SJCRH30 (cell line): Measurements from ENCODE around the gene NLGN4X. TPM values are rescaled to one million over a fixed set of nuclear protein-coding genes. Genes with fewer than 3 reads are reported as not detected.

Experiments used
- DNase-seq, 2 experiments: peaks; one replicate each; pipeline ENCODE4 v3.0.0-alpha.2; 2015 to 2020
- H3K27ac ChIP-seq: fragments of 250-450 bp; sonication (Bioruptor Pico); 2 replicates; pipeline ENCODE4 v1.5.1; 2020; ENCODE audit warnings: mild to moderate bottlenecking, moderate library complexity
- H3K27me3 ChIP-seq: fragments of 250-450 bp; sonication (Bioruptor Pico); 2 replicates; pipeline ENCODE4 v1.5.1; 2020; ENCODE audit warnings: mild to moderate bottlenecking, moderate library complexity
- H3K36me3 ChIP-seq: fragments of 250-450 bp; sonication (Bioruptor Pico); 2 replicates; pipeline ENCODE4 v1.5.1; 2020; ENCODE audit warnings: mild to moderate bottlenecking, moderate library complexity
- H3K4me1 ChIP-seq: fragments of 250-450 bp; sonication (Bioruptor Pico); 2 replicates; pipeline ENCODE4 v1.5.1; 2020; ENCODE audit warnings: mild to moderate bottlenecking, moderate library complexity
- H3K4me3 ChIP-seq: fragments of 250-450 bp; sonication (Bioruptor Pico); 2 replicates; pipeline ENCODE4 v1.5.1; 2020; ENCODE audit warnings: mild to moderate bottlenecking, moderate library complexity
- H3K9me3 ChIP-seq: fragments of 250-450 bp; sonication (Bioruptor Pico); replicated peaks from 2 replicates; pipeline ENCODE4 v1.5.1; 2020; ENCODE audit warnings: mild to moderate bottlenecking, moderate library complexity
- total RNA-seq: library from RNA; depleted of rRNA; stranded (reverse); fragments of >200 nt; shearing (Covaris generic); gene quantifications from 2 replicates; pipeline ENCODE4 v1.2.3, GENCODE V29; 2014; rRNA removed

Gene NLGN4X
- total RNA-seq = 0.79 and 1.7 TPM in 2 replicates

DNA sequence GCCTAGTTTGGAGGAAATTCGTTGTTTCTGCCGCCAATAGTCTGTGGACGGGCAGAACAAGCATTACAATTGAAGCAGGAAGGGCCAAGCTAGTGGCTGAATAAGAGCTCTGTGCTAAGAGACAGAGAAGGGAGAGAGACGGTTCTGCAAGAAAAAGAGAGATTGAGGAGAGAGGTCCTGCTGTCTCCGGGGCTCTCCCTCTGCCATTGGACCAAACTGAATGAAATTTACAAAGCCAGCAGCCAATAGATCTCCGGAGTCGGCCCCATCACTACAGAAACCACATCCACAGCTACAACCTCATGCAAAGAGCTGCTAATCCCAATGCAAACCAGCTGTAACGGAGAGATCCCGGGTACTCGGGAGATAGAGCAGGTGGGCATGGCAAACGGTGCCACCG, at the start of gene NLGN4X:
Gene NLGN4X (minus strand): TSS at position 148 of the 400 bp plus-strand sequence. CDS start 77,401 bp downstream, outside the sequence.
- H3K4me3 ChIP-seq = no peak within 1 kb of the TSS
- no peaks in the 10 kb centered on the region for H3K36me3 ChIP-seq
- H3K27me3 ChIP-seq = no peaks in the 10 kb centered on the region
- H3K9me3 ChIP-seq = no peaks in the 10 kb centered on the region
- no peak within 1 kb of the TSS for H3K27ac ChIP-seq
- no peak for DNase-seq
- no peaks in the 10 kb centered on the region for H3K4me1 ChIP-seq

DNA sequence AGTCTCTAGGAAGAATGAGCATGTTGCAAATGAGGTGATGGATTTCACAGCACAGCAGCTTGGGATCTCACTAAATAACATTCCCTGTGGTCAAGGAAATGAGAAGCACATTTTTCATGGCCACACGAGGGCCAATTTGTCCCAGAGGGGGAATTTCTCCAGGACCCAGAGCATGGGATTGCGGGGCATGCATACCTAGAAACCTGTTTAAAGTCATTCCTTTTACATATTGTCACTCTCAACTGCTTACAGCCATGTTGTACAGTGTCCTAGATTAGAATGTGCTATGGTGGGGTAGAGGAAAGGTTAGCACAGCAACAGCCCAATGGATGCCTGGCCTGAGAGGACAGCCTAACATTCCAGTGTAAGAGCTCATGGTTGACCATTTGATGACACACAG, 37.4 kb upstream of the NLGN4X start:
- Histone ChIP-seq H3K4me1 (no peaks in the 10 kb centered on the region), H3K4me3 (no peak overlapping the region), H3K27ac (no peak overlapping the region), H3K36me3 (no peaks in the 10 kb centered on the region), H3K9me3 (no peaks in the 10 kb centered on the region), H3K27me3 (no peaks in the 10 kb centered on the region)
- DNase-seq = no peak

DNA sequence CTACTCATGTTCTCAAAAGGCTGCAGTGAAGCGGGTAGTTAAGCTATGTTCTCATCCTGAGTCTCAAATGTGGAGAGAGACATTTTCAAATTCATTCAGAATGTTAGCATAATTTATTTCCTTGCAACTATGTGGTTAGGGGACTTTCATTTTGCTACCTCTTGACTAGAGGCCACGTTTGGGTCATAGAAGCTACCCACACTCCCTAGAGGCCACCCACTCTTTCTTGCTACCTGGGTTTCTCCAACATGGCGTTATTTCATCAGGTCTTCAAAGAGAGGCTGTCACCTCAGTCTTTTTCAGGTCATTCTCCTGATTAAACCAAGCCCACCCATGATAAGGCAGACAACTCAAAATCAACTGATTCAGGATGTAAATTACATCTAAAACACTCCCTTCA, 34.3 kb upstream of the NLGN4X start:
- H3K27ac ChIP-seq = no peak overlapping the region
- no peak for DNase-seq

DNA sequence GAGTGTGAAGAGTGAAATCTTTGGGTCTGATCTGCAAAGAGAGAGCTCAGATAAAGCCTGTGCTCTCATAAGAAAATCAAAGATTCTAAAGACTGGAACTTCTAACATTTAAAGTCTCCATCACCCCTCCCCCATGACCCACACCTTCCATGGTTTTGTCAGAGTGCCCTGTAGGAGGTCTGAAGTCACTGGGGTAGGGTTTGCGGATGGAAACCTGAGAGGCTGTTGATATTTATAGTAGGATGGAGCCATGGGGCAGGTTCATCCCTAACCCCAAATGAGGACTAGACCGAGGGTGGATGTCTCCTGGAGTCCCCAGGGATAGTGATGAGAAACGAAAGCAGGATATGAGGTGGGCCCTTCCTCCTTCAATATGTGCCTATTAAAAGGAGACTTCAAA, 28.4 kb upstream of the NLGN4X start:
- no peak overlapping the region for H3K27ac ChIP-seq
- H3K9me3 ChIP-seq = no peaks in the 10 kb centered on the region
- H3K4me3 ChIP-seq = no peak overlapping the region
- H3K27me3 ChIP-seq = no peaks in the 10 kb centered on the region
- no peaks in the 10 kb centered on the region for H3K36me3 ChIP-seq
- DNase-seq = no peak
- no peaks in the 10 kb centered on the region for H3K4me1 ChIP-seq

More for the DNA sequence above, 34.3 kb upstream of the NLGN4X start:
- H3K4me1 ChIP-seq = no peaks in the 10 kb centered on the region
- no peaks in the 10 kb centered on the region for H3K36me3 ChIP-seq
- H3K9me3 ChIP-seq = no peaks in the 10 kb centered on the region
- no peaks in the 10 kb centered on the region for H3K27me3 ChIP-seq
- no peak overlapping the region for H3K4me3 ChIP-seq

DNA sequence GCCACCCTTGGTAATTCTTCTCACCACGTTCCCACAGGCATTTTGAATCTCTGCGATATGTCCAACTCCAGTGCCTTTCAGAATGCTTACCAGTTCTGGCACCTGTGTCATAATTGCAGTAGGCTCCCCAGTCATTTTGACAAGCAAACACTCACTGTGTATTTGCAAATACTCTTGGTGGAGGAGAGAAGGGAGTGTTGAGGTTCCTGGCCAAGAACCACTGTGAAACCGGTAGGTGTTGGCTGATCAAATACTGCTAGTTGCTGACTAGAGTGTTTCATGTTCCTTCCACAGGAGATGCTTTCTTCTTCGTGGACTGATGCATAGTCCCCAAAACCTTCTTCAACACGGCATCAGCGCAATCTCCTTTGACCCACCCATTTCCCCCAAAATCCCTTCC, 16.0 kb upstream of the NLGN4X start:
- H3K36me3 ChIP-seq = no peaks in the 10 kb centered on the region
- no peak for DNase-seq
- H3K9me3 ChIP-seq = no peaks in the 10 kb centered on the region
- H3K4me1 ChIP-seq = no peaks in the 10 kb centered on the region
- no peaks in the 10 kb centered on the region for H3K27me3 ChIP-seq
- H3K27ac ChIP-seq = no peak overlapping the region
- H3K4me3 ChIP-seq = no peak overlapping the region

DNA sequence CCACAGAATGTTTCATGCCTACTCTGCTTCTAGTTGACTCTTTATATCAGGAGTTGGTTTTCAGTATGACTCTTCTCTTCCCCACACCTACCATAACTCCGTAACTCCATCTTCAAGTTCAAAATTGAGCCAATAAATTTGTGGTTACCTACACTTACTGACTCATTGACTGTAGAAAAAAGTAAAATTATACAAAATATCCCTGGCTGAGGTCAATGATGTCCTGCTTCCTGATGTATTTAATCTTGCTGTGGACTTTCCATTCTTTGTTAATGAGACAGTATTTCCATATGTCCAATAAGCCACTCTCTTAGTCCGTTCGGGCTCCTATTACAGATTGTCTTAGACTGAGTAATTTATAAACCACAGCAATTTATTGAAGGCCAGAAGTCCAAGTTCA, 9.9 kb upstream of the NLGN4X start:
- Histone ChIP-seq H3K4me1 (no peaks in the 10 kb centered on the region), H3K4me3 (no peak overlapping the region), H3K9me3 (no peaks in the 10 kb centered on the region), H3K27me3 (no peaks in the 10 kb centered on the region), H3K36me3 (no peaks in the 10 kb centered on the region), H3K27ac (no peak overlapping the region)
- DNase-seq = no peak

DNA sequence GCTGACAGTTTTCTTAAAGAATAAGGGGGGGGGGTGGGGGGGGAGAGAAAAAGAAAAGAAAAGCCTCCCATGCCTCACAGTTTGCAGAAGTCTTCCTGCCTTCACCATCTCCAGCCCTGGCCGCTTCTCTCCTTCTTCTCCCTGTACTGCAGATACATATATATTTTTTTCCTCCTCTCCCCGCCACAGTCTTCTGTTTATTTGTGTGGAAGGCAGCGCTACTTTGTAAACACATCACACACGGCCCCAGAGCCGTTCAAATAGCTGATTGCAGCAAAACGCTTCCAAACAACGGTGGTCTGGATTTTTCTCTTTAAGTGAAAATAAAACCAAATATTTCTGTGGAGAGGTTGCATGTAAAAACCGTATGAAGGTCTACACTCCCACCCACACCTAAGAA, 732 bp downstream of the NLGN4X start:
- Histone ChIP-seq H3K4me3 (no peak overlapping the region), H3K4me1 (no peaks in the 10 kb centered on the region), H3K27me3 (no peaks in the 10 kb centered on the region), H3K9me3 (no peaks in the 10 kb centered on the region), H3K36me3 (no peaks in the 10 kb centered on the region), H3K27ac (no peak overlapping the region)
- DNase-seq = no peak

DNA sequence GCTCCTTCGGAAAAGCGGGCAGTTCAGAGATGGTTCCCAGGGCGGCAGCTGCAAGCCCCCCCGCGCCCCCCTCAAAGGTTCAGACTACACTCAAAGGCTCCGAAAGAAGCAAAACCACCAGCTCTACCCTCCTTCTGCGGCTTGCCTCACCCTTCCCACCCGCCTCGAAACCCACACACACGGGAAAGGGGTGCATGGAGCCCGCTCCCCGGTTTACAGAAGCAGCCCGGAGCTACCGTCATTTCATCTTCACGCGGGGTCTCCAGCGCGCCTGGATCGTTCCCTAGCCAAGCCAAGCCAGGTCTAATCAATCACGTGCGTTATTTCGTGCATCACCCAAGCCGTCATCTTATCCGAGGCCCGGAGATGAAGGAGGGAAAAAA, 1.2 kb downstream of the NLGN4X start:
- Histone ChIP-seq H3K27ac (no peak overlapping the region), H3K4me3 (peak overlapping the region; percentile 43), H3K36me3 (no peaks in the 10 kb centered on the region)

DNA sequence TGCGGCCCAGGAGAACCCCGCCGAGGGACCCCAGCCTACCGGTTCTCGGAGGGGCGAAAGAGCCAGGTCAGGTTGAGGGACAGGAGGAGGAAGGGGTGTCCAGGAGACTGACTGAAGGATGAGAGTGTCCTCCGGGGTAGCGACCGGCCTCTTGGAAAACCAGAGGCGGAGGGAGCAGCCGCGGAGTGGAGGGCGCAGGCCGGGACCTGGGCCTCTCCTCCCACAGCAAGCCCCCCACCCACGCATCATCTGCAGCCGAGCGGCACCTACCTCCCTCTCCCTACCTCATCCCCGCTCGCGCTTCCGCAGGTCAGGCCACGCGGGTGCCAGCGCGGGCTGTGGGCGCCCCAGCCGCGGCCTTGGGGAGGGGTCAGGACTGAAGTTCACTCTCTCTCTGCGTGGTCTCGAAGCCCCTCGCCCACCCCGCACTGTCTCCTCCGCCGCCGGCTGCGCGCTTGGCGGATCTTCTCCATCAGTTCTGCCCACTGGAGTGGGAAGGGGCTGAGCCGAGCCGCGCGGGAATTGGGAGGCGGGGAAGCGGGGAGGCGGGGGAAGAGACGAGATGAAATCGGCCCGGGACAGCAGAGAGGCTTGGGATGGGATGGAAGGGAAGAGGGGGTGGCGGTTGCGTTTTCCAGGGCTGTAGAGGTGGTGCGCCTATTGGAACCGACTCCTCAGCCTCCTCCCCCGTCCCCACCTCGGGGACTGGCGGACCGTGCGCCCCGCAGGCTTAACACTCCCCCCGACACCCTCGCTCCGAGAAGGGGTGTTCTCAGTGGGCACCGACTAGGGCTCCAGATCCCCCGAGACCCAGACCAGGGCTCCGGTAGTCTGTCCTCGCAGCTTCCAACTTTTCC, 1.8 kb downstream of the NLGN4X start:
- Histone ChIP-seq H3K36me3 (no peaks in the 10 kb centered on the region), H3K4me3 (peak overlapping the region; percentile 43), H3K27me3 (no peaks in the 10 kb centered on the region), H3K9me3 (no peaks in the 10 kb centered on the region), H3K27ac (no peak overlapping the region), H3K4me1 (no peaks in the 10 kb centered on the region)
- no peak for DNase-seq

More for the DNA sequence above, 1.2 kb downstream of the NLGN4X start:
- Histone ChIP-seq H3K4me1 (no peaks in the 10 kb centered on the region), H3K27me3 (no peaks in the 10 kb centered on the region), H3K9me3 (no peaks in the 10 kb centered on the region)
- no peak for DNase-seq

DNA sequence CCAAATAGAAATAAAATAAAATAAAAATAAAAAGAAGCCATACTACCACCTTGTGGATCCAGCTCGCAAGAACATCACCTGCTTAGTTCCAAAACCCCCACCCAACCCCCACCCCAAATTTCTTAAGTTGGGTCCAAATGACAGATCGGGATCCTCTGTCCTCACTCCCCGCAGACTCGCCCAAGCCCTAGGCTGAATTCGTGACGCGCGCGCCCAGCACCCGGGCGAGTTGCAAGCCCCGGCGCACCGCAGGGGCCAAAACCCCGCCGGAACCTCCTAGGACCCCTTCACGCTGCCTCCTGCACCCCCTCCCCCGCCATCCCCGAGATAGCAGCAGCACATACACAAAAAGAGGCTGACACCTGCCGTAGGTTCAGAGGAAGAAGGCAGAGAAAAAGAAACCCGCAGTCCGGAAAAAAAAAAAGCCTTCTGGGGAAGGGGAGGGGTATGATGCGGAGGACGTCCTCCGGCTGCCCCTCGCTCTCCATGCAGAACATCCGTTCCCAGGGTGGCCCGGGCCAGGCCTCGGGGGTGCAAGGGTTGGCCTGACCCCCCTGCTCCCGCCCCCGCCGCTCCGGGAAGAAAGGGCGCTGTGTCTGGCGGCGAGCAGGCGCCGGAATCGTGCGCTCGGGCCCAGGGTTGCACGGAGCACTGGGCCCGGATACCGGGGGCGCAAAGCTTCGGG, 2.6 kb downstream of the NLGN4X start:
- Histone ChIP-seq H3K4me3 (peak overlapping the region; percentile 43), H3K27me3 (no peaks in the 10 kb centered on the region), H3K9me3 (no peaks in the 10 kb centered on the region), H3K4me1 (no peaks in the 10 kb centered on the region), H3K36me3 (no peaks in the 10 kb centered on the region), H3K27ac (no peak overlapping the region)
- DNase-seq = no peak

DNA sequence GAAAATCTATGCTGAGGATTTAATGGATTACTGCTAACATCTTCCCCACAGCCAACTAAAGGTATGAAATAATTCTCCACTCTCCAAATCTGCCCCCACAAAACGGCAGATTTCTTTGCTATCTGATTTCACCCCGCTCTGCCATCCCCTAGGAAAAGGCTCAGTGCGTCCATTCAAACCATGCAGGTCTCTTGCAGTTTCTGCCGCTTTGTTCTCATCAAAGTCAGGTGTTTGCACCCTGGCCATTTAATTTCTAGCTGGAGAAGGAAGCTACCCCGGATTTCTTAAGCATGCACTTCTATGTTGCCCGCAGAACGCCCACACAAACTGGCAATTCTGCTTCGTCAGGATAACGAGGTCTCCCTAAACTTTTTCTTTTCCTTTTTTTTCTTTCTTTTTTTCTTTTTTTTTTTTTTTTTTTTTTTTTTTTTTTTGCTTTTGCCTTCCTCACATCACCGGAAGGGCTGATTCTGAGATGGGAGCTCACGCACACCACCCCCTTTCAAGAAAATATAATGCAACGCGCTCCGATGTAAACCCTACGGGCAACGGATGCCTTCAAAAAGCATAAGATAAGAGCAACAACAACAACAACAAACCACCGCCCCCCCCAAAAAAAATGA, 3.3 kb downstream of the NLGN4X start:
- no peaks in the 10 kb centered on the region for H3K4me1 ChIP-seq
- DNase-seq = no peak
- H3K4me3 ChIP-seq = no peak overlapping the region
- no peaks in the 10 kb centered on the region for H3K36me3 ChIP-seq
- H3K27me3 ChIP-seq = no peaks in the 10 kb centered on the region
- H3K9me3 ChIP-seq = no peaks in the 10 kb centered on the region
- H3K27ac ChIP-seq = no peak overlapping the region

DNA sequence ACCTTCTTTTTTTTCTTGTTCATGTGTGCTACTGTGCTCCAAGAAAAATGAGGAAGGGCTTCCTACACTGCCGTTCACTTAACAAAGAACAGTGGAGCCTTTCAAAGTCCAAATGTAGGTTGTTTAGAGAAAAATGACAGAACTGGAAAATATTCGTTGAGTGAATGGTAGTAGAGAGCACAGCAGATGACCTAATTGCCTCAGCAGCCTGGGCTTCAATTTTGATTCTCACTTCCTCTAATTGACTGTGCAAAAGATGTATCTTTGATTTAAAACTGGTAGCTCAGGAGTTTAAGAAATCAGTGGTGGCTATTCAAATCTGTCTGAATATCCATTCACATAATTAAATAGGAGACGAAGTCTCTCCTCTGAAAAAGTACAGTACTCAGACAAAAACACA, 5.2 kb downstream of the NLGN4X start:
- H3K4me1 ChIP-seq = no peaks in the 10 kb centered on the region
- no peak overlapping the region for H3K4me3 ChIP-seq
- DNase-seq = no peak
- no peaks in the 10 kb centered on the region for H3K9me3 ChIP-seq
- no peaks in the 10 kb centered on the region for H3K36me3 ChIP-seq
- no peak overlapping the region for H3K27ac ChIP-seq
- H3K27me3 ChIP-seq = no peaks in the 10 kb centered on the region

DNA sequence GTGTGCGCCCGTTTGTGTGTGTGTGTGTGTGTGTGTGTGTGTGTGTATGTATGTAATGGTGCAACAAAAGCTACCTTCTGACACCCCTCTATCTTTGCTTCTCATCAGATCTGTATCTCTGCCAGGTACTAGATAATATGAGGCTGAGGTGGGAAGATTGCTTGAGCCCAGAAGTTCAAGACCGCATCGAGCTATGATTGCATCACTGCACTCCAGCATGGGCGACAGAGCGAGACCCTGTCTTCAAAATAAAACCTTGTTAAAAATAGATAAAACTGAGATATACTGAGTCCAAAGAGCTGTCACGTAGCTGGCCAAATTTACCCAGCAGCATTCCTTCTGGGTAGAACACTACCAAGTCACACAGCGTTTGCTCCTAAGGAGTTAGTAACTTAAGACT, 18.4 kb downstream of the NLGN4X start:
- no peaks in the 10 kb centered on the region for H3K27me3 ChIP-seq
- no peak overlapping the region for H3K4me3 ChIP-seq
- H3K27ac ChIP-seq = no peak overlapping the region
- H3K4me1 ChIP-seq = no peaks in the 10 kb centered on the region
- no peaks in the 10 kb centered on the region for H3K36me3 ChIP-seq
- no peaks in the 10 kb centered on the region for H3K9me3 ChIP-seq
- DNase-seq = no peak

DNA sequence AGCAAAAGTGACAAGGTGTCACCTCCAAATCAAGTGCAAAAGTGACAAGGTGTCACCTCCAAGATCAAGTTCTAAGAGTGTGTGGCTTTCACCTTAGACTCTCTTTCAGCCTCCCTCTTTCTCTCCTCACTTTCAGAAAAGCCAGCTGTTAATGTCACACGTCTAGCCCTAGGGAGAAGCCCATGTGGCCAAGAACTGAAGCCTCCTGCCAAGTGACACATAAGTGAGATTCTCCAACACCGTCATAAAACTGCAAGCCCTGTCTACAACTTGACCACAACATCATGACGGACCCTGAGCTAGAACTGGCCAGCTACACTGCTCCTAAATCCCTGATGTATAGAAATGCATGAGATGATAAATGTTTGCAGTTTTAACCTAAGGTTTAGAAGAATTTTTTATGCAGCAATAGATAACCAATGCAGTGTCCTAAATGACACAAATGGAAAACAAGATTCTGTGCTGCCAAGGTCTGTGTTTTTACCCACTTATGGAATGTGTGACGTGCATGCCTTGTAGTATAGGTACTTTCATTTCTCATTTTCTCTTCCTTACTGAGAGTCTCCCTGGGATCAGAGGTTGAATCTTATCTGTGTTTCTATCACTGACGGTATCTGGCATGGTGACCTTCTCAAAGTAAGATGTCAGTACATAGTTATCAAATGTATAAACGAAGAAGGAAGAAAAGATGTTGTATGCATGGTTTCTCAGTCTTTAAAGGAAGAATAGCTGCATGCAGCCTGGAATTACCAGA, 25.0 kb downstream of the NLGN4X start:
- Histone ChIP-seq H3K27ac (no peak overlapping the region), H3K4me3 (no peak overlapping the region), H3K27me3 (no peaks in the 10 kb centered on the region), H3K9me3 (no peaks in the 10 kb centered on the region), H3K4me1 (no peaks in the 10 kb centered on the region), H3K36me3 (no peaks in the 10 kb centered on the region)
- no peak for DNase-seq

DNA sequence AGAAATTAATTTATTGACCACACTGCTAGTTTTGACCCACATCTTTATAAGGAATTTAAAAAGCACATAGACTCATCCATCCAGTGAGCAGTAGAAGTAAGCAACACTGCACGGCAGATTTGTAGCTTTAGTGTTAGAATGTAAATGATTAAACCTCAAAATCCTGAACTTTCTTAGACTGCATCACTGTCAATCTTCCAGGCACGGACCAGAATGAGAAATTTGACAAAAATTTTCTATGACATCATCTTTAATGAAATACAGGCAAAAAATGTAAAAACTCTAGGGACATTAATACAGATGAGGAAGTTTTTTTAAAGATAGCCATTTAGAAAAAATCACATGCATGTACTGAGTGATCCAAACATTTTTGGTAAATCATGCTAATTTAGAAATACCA, 29.2 kb downstream of the NLGN4X start:
- H3K4me3 ChIP-seq = no peak overlapping the region
- no peaks in the 10 kb centered on the region for H3K4me1 ChIP-seq
- no peaks in the 10 kb centered on the region for H3K36me3 ChIP-seq
- DNase-seq = no peak
- no peaks in the 10 kb centered on the region for H3K9me3 ChIP-seq
- H3K27me3 ChIP-seq = no peaks in the 10 kb centered on the region
- no peak overlapping the region for H3K27ac ChIP-seq
